ENCODE results near the gene MSI2. TPM values are rescaled to one million over a fixed set of nuclear protein-coding genes. Genes with fewer than 3 reads are reported as not detected.

The MSI2 gene
- total and polyA plus RNA-seq, 2 donors (not counting 3 experiments of a cell fraction or from before 2014, with no cell fraction given), result 20.9 to 59.3 TPM

DNA sequence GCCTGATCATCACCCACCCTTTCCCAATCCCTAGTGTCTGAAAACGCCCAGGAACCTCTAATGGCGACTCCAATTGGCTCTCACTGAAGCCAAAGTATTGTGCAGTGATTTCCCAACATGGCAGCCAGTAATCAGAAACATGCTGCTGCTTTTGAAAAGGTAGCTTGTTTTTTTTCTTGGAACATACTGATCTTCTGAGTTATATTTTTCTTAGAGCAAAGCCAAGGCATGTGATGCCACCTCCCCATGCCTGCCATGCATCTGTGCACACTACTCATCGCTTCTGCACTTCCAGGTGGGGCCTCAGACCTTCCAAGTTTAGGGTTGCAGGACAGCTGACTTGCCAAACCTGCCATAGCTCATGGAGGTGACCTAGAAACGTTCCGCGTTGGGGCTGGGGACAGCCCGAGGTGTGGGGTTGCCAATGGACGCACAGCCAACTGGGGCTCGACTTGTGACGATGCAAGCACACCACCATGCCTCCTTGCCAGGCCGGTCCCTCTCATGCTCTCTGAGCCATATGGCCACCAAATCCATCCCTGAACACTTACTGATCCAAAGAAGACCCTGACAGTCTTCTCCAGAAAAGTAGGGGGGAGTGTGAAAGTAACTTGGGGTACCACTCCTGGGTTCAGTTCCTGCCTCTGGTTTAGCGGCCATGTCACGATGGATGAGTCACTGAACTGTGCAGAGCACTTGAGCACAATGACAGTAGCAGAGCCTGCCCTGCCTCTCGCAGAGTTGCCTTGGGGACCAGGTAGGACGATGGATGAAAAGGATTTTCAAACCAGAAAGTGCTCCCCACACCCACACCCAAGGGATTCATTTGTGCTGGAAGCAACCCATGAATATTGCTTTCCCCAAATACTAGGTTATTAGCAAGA is 333.1 kb downstream of the MSI2 start:
- Histone ChIP-seq H3K9me3 (replicated peaks; ENCODE audit: control insufficient read depth, insufficient read depth, low read length) (no peaks in the 10 kb centered on the region), H3K9ac (replicated peaks; ENCODE audit: extremely low read depth, insufficient read depth, low read length) (no peak overlapping the region), H3K27ac (ENCODE audit: insufficient read depth, low read depth, low read length) (no peak overlapping the region), H3K36me3 (ENCODE audit: control insufficient read depth in 2 of 2, extremely low read depth in 1 of 2, insufficient read depth in 2 of 2, low read length in 2 of 2) (no peaks in the 10 kb centered on the region), H3K9me1 (replicated peaks; ENCODE audit: control insufficient read depth, extremely low read depth, insufficient read depth, low read length) (no peaks in the 10 kb centered on the region), H3K4me3 (replicated peaks in 1 of 3; ENCODE audit: insufficient read depth in 1 of 3, low read depth in 1 of 3, low read length in 3 of 3) (no peak overlapping the region), H3K4me1 (ENCODE audit: control insufficient read depth, extremely low read depth, insufficient read depth, low read length) (no peaks in the 10 kb centered on the region), H2AFZ (ENCODE audit: low read depth, low read length) (no peak overlapping the region), H3K79me2 (ENCODE audit: control insufficient read depth, insufficient read depth, low read length) (no peaks in the 10 kb centered on the region), H4K20me1 (replicated peaks; ENCODE audit: control insufficient read depth, extremely low read depth, insufficient read depth, low read length) (peaks cover 4% of the 10 kb centered on the region), H3K27me3 (ENCODE audit: control insufficient read depth in 2 of 2, insufficient read depth in 2 of 2, low read length in 2 of 2) (peaks cover 0 to 10% of the 10 kb centered on the region in 2 experiments), H3K4me2 (ENCODE audit: insufficient read depth, low read length) (no peak overlapping the region)
- FAIRE-seq (no peak), DNase-seq (ENCODE audit: low read depth, low spot score) (no peak)
- dilution Hi-C loops (cut with MboI; ENCODE audit: extremely low pct_ligation_motif_present, low sequenced_read_pairs), result no loop called here
- TF ChIP-seq MYC (IDR thresholded peaks at IDR 0.05; ENCODE audit: low read depth, low read length), result no peak
- no peak for TF ChIP-seq FOS (IDR thresholded peaks at IDR 0.05; ENCODE audit: borderline replicate concordance, insufficient read depth, low read length)
- TF ChIP-seq POLR2AphosphoS5 (IDR thresholded peaks at IDR 0.05; ENCODE audit: insufficient read depth, low read depth, low read length), result no peak
- TF ChIP-seq, protein P1, sequence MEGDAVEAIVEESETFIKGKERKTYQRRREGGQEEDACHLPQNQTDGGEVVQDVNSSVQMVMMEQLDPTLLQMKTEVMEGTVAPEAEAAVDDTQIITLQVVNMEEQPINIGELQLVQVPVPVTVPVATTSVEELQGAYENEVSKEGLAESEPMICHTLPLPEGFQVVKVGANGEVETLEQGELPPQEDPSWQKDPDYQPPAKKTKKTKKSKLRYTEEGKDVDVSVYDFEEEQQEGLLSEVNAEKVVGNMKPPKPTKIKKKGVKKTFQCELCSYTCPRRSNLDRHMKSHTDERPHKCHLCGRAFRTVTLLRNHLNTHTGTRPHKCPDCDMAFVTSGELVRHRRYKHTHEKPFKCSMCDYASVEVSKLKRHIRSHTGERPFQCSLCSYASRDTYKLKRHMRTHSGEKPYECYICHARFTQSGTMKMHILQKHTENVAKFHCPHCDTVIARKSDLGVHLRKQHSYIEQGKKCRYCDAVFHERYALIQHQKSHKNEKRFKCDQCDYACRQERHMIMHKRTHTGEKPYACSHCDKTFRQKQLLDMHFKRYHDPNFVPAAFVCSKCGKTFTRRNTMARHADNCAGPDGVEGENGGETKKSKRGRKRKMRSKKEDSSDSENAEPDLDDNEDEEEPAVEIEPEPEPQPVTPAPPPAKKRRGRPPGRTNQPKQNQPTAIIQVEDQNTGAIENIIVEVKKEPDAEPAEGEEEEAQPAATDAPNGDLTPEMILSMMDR (IDR thresholded peaks at IDR 0.05; ENCODE audit: extremely low read depth in 1 of 2, insufficient read depth in 1 of 2, low read depth in 1 of 2, low read length in 2 of 2), result no peak
- no peak for TF ChIP-seq POLR2A (IDR thresholded peaks at IDR 0.05; ENCODE audit: low read depth, low read length)
- TF ChIP-seq, protein P2, sequence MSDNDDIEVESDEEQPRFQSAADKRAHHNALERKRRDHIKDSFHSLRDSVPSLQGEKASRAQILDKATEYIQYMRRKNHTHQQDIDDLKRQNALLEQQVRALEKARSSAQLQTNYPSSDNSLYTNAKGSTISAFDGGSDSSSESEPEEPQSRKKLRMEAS (IDR thresholded peaks at IDR 0.05; ENCODE audit: insufficient read depth, insufficient read length), result no peak
- TF ChIP-seq JUN (IDR thresholded peaks at IDR 0.05; ENCODE audit: borderline replicate concordance, insufficient read depth, insufficient read length, low read depth), result no peak
- TF ChIP-seq EZH2 (IDR thresholded peaks at IDR 0.05; ENCODE audit: borderline replicate concordance, low read depth, low read length, severe bottlenecking), result no peak
- TF ChIP-seq GATA2 (IDR thresholded peaks at IDR 0.05; ENCODE audit: insufficient read depth, insufficient read length, low read depth, low read length), result no peak
- ChIA-PET CTCF (interaction anchor here (1.1 to 2.3 kb wide), 5 partner anchors 9 to 346 kb away, joined by 3 to 12 read pairs (median 4); no protein-coding TSS in a partner anchor), POLR2A (no interaction called here)
- BruUV-seq (replicated peaks), result no TSS peak
- intact Hi-C loops (cut with micrococcal nuclease), result no loop called here

Data from endothelial cell of umbilical vein (primary cell).